PC-9 (cell line): Measurements from ENCODE around the gene LIN52. TPM values are rescaled to one million over a fixed set of nuclear protein-coding genes. Genes with fewer than 3 reads are reported as not detected.

Source experiments
- BruUV-seq: library from RNA; stranded (reverse); fragments of 400-500 nt; replicated peaks from 2 replicates; lab custom pipeline; 2021; lab: Mats Ljungman, UMichigan
- CTCF ChIA-PET: fragments of 300-600 bp; sonication (Branson Sonifier 250); formaldehyde crosslinking; loops from one replicate; lab custom pipeline; 2022; ENCODE audit warnings: antibody characterized with exemption; lab: Charles Lee
- POLR2A ChIA-PET: fragments of 300-600 bp; sonication (Branson Sonifier 250); formaldehyde crosslinking; loops from one replicate; lab custom pipeline; 2022; ENCODE audit warnings: antibody characterized with exemption; ENCODE audit not compliant: unreplicated experiment; lab: Charles Lee
- DNase-seq, 2 experiments: peaks; one replicate each; pipeline versions ENCODE4 v3.0.0 to v3.0.0-alpha.2; 2015 to 2022; ENCODE audit warnings: mixed read lengths in 1 of 2
- H2AFZ ChIP-seq: fragments of 200-600 bp; sonication (generic); 2 replicates; pipeline ENCODE4 v1.8.1; 2017; ENCODE audit warnings: antibody characterized with exemption
- H3F3A ChIP-seq: fragments of 200-600 bp; sonication (generic); 2 replicates; pipeline ENCODE4 v1.8.1; 2017; ENCODE audit warnings: antibody characterized with exemption, mild to moderate bottlenecking, low read depth; ENCODE audit not compliant: insufficient read depth
- H3K27ac ChIP-seq: fragments of 200-600 bp; sonication (generic); 2 replicates; pipeline ENCODE4 v1.6.1; 2016; ENCODE audit warnings: mixed run types
- H3K27me3 ChIP-seq: fragments of 200-600 bp; sonication (generic); 2 replicates; pipeline ENCODE4 v1.6.1; 2016; ENCODE audit warnings: low read depth, mixed run types; ENCODE audit not compliant: insufficient read depth
- H3K36me3 ChIP-seq: fragments of 200-600 bp; sonication (generic); 2 replicates; pipeline ENCODE4 v1.6.1; 2016; ENCODE audit warnings: low read depth, mixed run types
- H3K4me1 ChIP-seq: fragments of 200-600 bp; sonication (generic); replicated peaks from 2 replicates; pipeline ENCODE4 v1.6.1; 2016; ENCODE audit warnings: mixed run types; ENCODE audit not compliant: insufficient read depth
- H3K4me2 ChIP-seq: fragments of 200-600 bp; sonication (generic); 2 replicates; pipeline ENCODE4 v1.6.1; 2017; ENCODE audit warnings: mixed run types
- H3K4me3 ChIP-seq: fragments of 200-600 bp; sonication (generic); 2 replicates; pipeline ENCODE4 v1.6.1; 2016; ENCODE audit warnings: mixed run types
- H3K79me2 ChIP-seq: fragments of 200-600 bp; sonication (generic); 2 replicates; pipeline ENCODE4 v1.6.1; 2017; ENCODE audit warnings: low read depth, mixed run types
- H3K9me2 ChIP-seq: fragments of 200-600 bp; sonication (generic); 2 replicates; pipeline ENCODE4 v1.8.1; 2017; ENCODE audit warnings: mild to moderate bottlenecking; ENCODE audit not compliant: insufficient read depth
- H3K9me3 ChIP-seq: fragments of 200-600 bp; sonication (generic); 2 replicates; pipeline ENCODE4 v1.8.1; 2016; ENCODE audit warnings: low read depth; ENCODE audit not compliant: insufficient read depth
- H4K20me1 ChIP-seq: fragments of 200-600 bp; sonication (generic); 2 replicates; pipeline ENCODE4 v1.8.1; 2017; ENCODE audit not compliant: insufficient read depth
- CTCF ChIP-seq: fragments of 200-600 bp; sonication (generic); conservative IDR thresholded peaks from 2 replicates; pipeline ENCODE4 v1.6.1; 2017; ENCODE audit warnings: mixed run types, antibody characterized with exemption, mild to moderate bottlenecking, moderate library complexity
- EZH2 ChIP-seq: fragments of 200-600 bp; sonication (generic); IDR thresholded peaks from 2 replicates; pipeline ENCODE4 v1.8.0; 2017; ENCODE audit warnings: antibody characterized with exemption, low read depth
- intact Hi-C: fragments of 100-400 bp; cut with micrococcal nuclease; formaldehyde crosslinking; loops from one replicate; pipeline ENCODE4 v1.10.0; 2022; ENCODE audit not compliant: unreplicated experiment
- total RNA-seq: library from RNA; stranded (reverse); gene quantifications from 2 replicates; pipeline ENCODE4 v1.2.3, GENCODE V29; 2021

The LIN52 gene
- total RNA-seq, 1 experiment from 2014 or later, result 18.8 TPM

GRCh38 chr14:74240794-74241651 lies 156.3 kb downstream of the LIN52 start:
- H3K27me3 ChIP-seq, result peaks cover 85% of the 10 kb centered on the region
- no peaks in the 10 kb centered on the region for H3K79me2 ChIP-seq
- no peaks in the 10 kb centered on the region for H3F3A ChIP-seq
- ChIA-PET POLR2A (no interaction called here), CTCF (no interaction called here)
- H3K9me3 ChIP-seq, result no peaks in the 10 kb centered on the region
- H3K27ac ChIP-seq, result no peak overlapping the region
- no peak overlapping the region for H2AFZ ChIP-seq
- BruUV-seq, result no TSS peak
- no peak for TF ChIP-seq CTCF
- TF ChIP-seq EZH2, result no peak
- DNase-seq, result no peak
- no peaks in the 10 kb centered on the region for H3K36me3 ChIP-seq
- no peaks in the 10 kb centered on the region for H3K9me2 ChIP-seq
- H3K4me1 ChIP-seq, result no peaks in the 10 kb centered on the region
- H3K4me2 ChIP-seq, result no peak overlapping the region
- H4K20me1 ChIP-seq, result no peaks in the 10 kb centered on the region
- H3K4me3 ChIP-seq, result no peak overlapping the region
- intact Hi-C loops, result no loop called here

- Histone ChIP-seq H3K27ac (no peak overlapping the region), H3K4me2 (no peak overlapping the region), H4K20me1 (no peaks in the 10 kb centered on the region), H3F3A (no peaks in the 10 kb centered on the region), H3K4me3 (no peak overlapping the region), H3K27me3 (peaks cover 80% of the 10 kb centered on the region), H3K9me2 (no peaks in the 10 kb centered on the region), H3K4me1 (no peaks in the 10 kb centered on the region), H3K36me3 (no peaks in the 10 kb centered on the region), H3K79me2 (no peaks in the 10 kb centered on the region), H2AFZ (no peak overlapping the region), H3K9me3 (no peaks in the 10 kb centered on the region)
- CTCF ChIA-PET, result no interaction called here
- intact Hi-C loops, result no loop called here
- no peak for TF ChIP-seq CTCF
- TF ChIP-seq EZH2, result 0 out of 2 replicates have a peak, but pooled peaks have one; percentile 53
- POLR2A ChIA-PET, result interaction anchor here (0.5 kb wide), 1 partner anchor 49 kb away, joined by 14 read pairs; no protein-coding TSS in a partner anchor
- DNase-seq, result no peak
- no TSS peak for BruUV-seq
Measured at GRCh38 chr14:74241652-74242017, 156.9 kb downstream of the LIN52 start.

- Histone ChIP-seq H3K36me3 (no peaks in the 10 kb centered on the region), H3K27ac (no peak overlapping the region), H4K20me1 (no peaks in the 10 kb centered on the region), H3K9me3 (no peaks in the 10 kb centered on the region), H3K4me3 (no peak overlapping the region), H3F3A (no peaks in the 10 kb centered on the region), H3K4me1 (no peaks in the 10 kb centered on the region), H3K79me2 (no peaks in the 10 kb centered on the region), H3K9me2 (no peaks in the 10 kb centered on the region), H3K4me2 (no peak overlapping the region), H3K27me3 (peaks cover 77% of the 10 kb centered on the region), H2AFZ (no peak overlapping the region)
- TF ChIP-seq CTCF (no peak), EZH2 (no peak)
- intact Hi-C loops, result no loop called here
- ChIA-PET CTCF (interaction anchor here (0.6 to 0.7 kb wide), 3 partner anchors 9 to 367 kb away, joined by 3 to 5 read pairs (median 5); no protein-coding TSS in a partner anchor), POLR2A (interaction anchor here (0.5 kb wide), 1 partner anchor 49 kb away, joined by 14 read pairs; no protein-coding TSS in a partner anchor)
- DNase-seq, result no peak
- no TSS peak for BruUV-seq
Measured at GRCh38 chr14:74242021-74242779, 157.4 kb downstream of the LIN52 start.
